SK-N-SH (cell line): ENCODE measurements around the gene KLLN. TPM values are rescaled to one million over a fixed set of nuclear protein-coding genes. Genes with fewer than 3 reads are reported as not detected.
"Not testable (repeated sequence)": the region's sequence is repeated elsewhere in the genome, so short reads cannot be mapped to it uniquely, and the experiment has no call there.

ENCODE experiments used
- CTCF ChIA-PET: fragments of 300-600, 350-600 bp; formaldehyde crosslinking; extraction: SDS; loops from one replicate; lab custom pipeline; 2021; lab: Yijun Ruan, JAX
- POLR2A ChIA-PET: fragments of 350-600 bp; sonication (Branson Sonifier 250); formaldehyde crosslinking; extraction: SDS; loops from one replicate; lab custom pipeline; 2020; ENCODE audit warnings: antibody characterized with exemption, inconsistent platforms; lab: Yijun Ruan, JAX
- DNase-seq: peaks from one replicate; pipeline ENCODE4 v3.0.0; 2012
- H2AFZ ChIP-seq: fragments of 200-600 bp; sonication (generic); 2 replicates; pipeline ENCODE4 v1.8.1; 2016; ENCODE audit warnings: antibody characterized with exemption, mild to moderate bottlenecking, low read depth
- H3F3A ChIP-seq: fragments of 200-600 bp; sonication (generic); replicated peaks from 2 replicates; pipeline ENCODE3; 2016; ENCODE audit warnings: antibody characterized with exemption, mild to moderate bottlenecking; ENCODE audit not compliant: insufficient read depth
- H3K27ac ChIP-seq, 2 experiments: fragments of 200-500 bp in 1 of 2; fragments of 200-600 bp in 1 of 2; sonication (Bioruptor generic) in 1 of 2; sonication (generic), shearing (Covaris generic) in 1 of 2; 2 replicates each; pipeline versions ENCODE4 v1.5.1 to v1.6.1; 2014 to 2016; ENCODE audit warnings: low read depth in 2 of 2, inconsistent platforms in 1 of 2, low read length in 1 of 2, mild to moderate bottlenecking in 1 of 2, mixed read lengths in 1 of 2
- H3K27me3 ChIP-seq: fragments of 200-600 bp; sonication (generic), shearing (Covaris generic); 2 replicates; pipeline ENCODE4 v1.6.1; 2016; ENCODE audit warnings: mixed run types; ENCODE audit not compliant: insufficient read depth
- H3K36me3 ChIP-seq, 2 experiments: fragments of 200-500 bp in 1 of 2; fragments of 200-600 bp in 1 of 2; sonication (Bioruptor generic) in 1 of 2; sonication (generic) in 1 of 2; replicated peaks in 1 of 2; 2 replicates each; pipeline versions ENCODE3 to v1.5.1; 2014 to 2016; ENCODE audit warnings: low read length in 1 of 2, mild to moderate bottlenecking in 1 of 2; ENCODE audit not compliant: insufficient read depth in 2 of 2, control insufficient read depth in 1 of 2
- H3K4me1 ChIP-seq, 2 experiments: fragments of 200-500 bp in 1 of 2; fragments of 200-600 bp in 1 of 2; sonication (Bioruptor generic) in 1 of 2; sonication (generic), shearing (Covaris generic) in 1 of 2; 2 replicates each; pipeline versions ENCODE4 v1.5.1 to v1.6.1; 2014 to 2016; ENCODE audit warnings: low read depth in 1 of 2, low read length in 1 of 2, mixed run types in 1 of 2; ENCODE audit not compliant: insufficient read depth in 2 of 2, control insufficient read depth in 1 of 2
- H3K4me2 ChIP-seq: fragments of 200-600 bp; sonication (generic), shearing (Covaris generic); 2 replicates; pipeline ENCODE4 v1.6.1; 2017; ENCODE audit warnings: mixed run types
- H3K4me3 ChIP-seq, 2 experiments: fragments of 200-500 bp in 1 of 2; fragments of 200-600 bp in 1 of 2; sonication (Bioruptor generic) in 1 of 2; sonication (generic), shearing (Covaris generic) in 1 of 2; 2 replicates each; pipeline versions ENCODE4 v1.5.1 to v1.8.1; 2014 to 2016; ENCODE audit warnings: low read depth in 2 of 2, inconsistent platforms in 1 of 2, low read length in 1 of 2, mild to moderate bottlenecking in 1 of 2, mixed read lengths in 1 of 2, moderate library complexity in 1 of 2
- H3K79me2 ChIP-seq: fragments of 200-600 bp; sonication (generic); 2 replicates; pipeline ENCODE4 v1.8.1; 2017; ENCODE audit warnings: mild to moderate bottlenecking; ENCODE audit not compliant: insufficient read depth
- H3K9ac ChIP-seq: fragments of 200-600 bp; sonication (generic); 2 replicates; pipeline ENCODE4 v1.6.1; 2017; ENCODE audit warnings: mixed run types
- H3K9me2 ChIP-seq: fragments of 200-600 bp; sonication (generic); 2 replicates; pipeline ENCODE4 v1.6.1; 2017; ENCODE audit warnings: mixed run types
- H3K9me3 ChIP-seq: fragments of 200-600 bp; sonication (generic); 2 replicates; pipeline ENCODE4 v1.6.1; 2017; ENCODE audit warnings: mixed run types, mild to moderate bottlenecking, moderate library complexity
- H4K20me1 ChIP-seq: fragments of 200-600 bp; sonication (generic); 2 replicates; pipeline ENCODE4 v1.6.1; 2017; ENCODE audit warnings: mild to moderate bottlenecking, mixed run types; ENCODE audit not compliant: insufficient read depth
- CTCF ChIP-seq: fragments of 200-600 bp; sonication (generic); IDR thresholded peaks from 2 replicates; pipeline ENCODE4 v1.6.1; 2017; ENCODE audit warnings: antibody characterized with exemption, mild to moderate bottlenecking, moderate library complexity
- EP300 ChIP-seq, 2 experiments: IDR thresholded peaks; 2 replicates each; pipeline versions ENCODE4 v1.4.0 to v1.6.1; 2012; ENCODE audit warnings: borderline replicate concordance in 1 of 2, low read depth in 1 of 2, low read length in 1 of 2
- FOXM1 ChIP-seq: IDR thresholded peaks from 2 replicates; pipeline ENCODE4 v1.4.0; 2012; ENCODE audit warnings: low read depth, mild to moderate bottlenecking
- JUND ChIP-seq: IDR thresholded peaks from 2 replicates; pipeline ENCODE4 v1.4.0; 2012
- RXRA ChIP-seq: IDR thresholded peaks from 2 replicates; pipeline ENCODE4 v1.4.0; 2012; ENCODE audit warnings: low read depth, mild to moderate bottlenecking, borderline replicate concordance
- TAF1 ChIP-seq: IDR thresholded peaks from 2 replicates; pipeline ENCODE4 v1.6.1; 2012; ENCODE audit warnings: low read depth, mild to moderate bottlenecking, low read length, moderate library complexity, borderline replicate concordance
- ZBTB33 ChIP-seq: IDR thresholded peaks from 2 replicates; pipeline ENCODE4 v1.4.0; 2012; ENCODE audit warnings: low read depth, borderline replicate concordance
- WGBS: methylation state at CpG from one replicate; pipeline ENCODE4 v1.1.6; 2017; ENCODE audit warnings: low lambda C conversion rate; 5-methylcytosine and 5-hydroxymethylcytosine counted together
- polyA plus RNA-seq, 3 experiments: library from polyadenylated mRNA; depleted of rRNA; stranded (reverse); fragments of >200 nt; gene quantifications; 2 replicates each; pipeline ENCODE4 v1.2.3, GENCODE V29; 2012

KLLN gene
- polyA plus RNA-seq, 1 of the 3 experiments (the other 2 are of a cell fraction) = 1.2 TPM

- no peak for DNase-seq
- H3K9me3 ChIP-seq = no peaks in the 10 kb centered on the region; the same call in 1 of the 2 replicates
- H3K4me3 ChIP-seq = no peak overlapping the region
- no peak overlapping the region for H3K9ac ChIP-seq
- ChIA-PET CTCF (interaction anchor here (0.9 to 1.2 kb wide), 3 partner anchors 10 to 670 kb away, joined by 3 read pairs; no protein-coding TSS in a partner anchor), POLR2A (no interaction called here)
- 82% methylated on average over 2 of the region's 2 CpGs for WGBS
- peaks cover 10% of the 10 kb centered on the region for H3F3A ChIP-seq
- no peaks in the 10 kb centered on the region for H3K27me3 ChIP-seq
- H3K4me1 ChIP-seq = peaks cover 0 to 6% of the 10 kb centered on the region in 2 experiments; a peak in 2 of 4 replicates
- H3K36me3 ChIP-seq = peaks cover 44 to 81% of the 10 kb centered on the region in 2 experiments
- no peak overlapping the region for H3K4me2 ChIP-seq
- peaks cover 70% of the 10 kb centered on the region for H4K20me1 ChIP-seq
- peak overlapping the region in 1 of 2 experiments; percentile 39; a peak in 2 of 4 replicates for H3K27ac ChIP-seq
- peaks cover 100% of the 10 kb centered on the region for H3K79me2 ChIP-seq
- H3K9me2 ChIP-seq = no peaks in the 10 kb centered on the region
- H2AFZ ChIP-seq = no peak overlapping the region
- TF ChIP-seq EP300 (IDR thresholded peaks at IDR 0.05; ENCODE audit: borderline replicate concordance in 1 of 2, low read depth in 1 of 2, low read length in 1 of 2) (peak in 1 of 2 experiments; percentile 45; a peak in 1 of 4 replicates), ZBTB33 (no peak)
These were observed 19.4 kb upstream of the KLLN start for GRCh38 chr10:87882555-87883294.

GRCh38 chr10:87881373-87882059 lies 18.2 kb upstream of the KLLN start:
- H3K4me2 ChIP-seq, POLR2A ChIA-PET: not testable (repeated sequence)
- CTCF ChIA-PET = interaction anchor here (1.2 kb wide), 1 partner anchor 30 kb away, joined by 3 read pairs; no protein-coding TSS in a partner anchor

GRCh38 chr10:87880336-87880735 lies 17.0 kb upstream of the KLLN start:
- no peak overlapping the region for H3K9ac ChIP-seq
- no peaks in the 10 kb centered on the region for H3K27me3 ChIP-seq
- H3K36me3 ChIP-seq = peaks cover 26 to 76% of the 10 kb centered on the region in 2 experiments
- no peak overlapping the region for H2AFZ ChIP-seq
- H3K9me2 ChIP-seq = no peaks in the 10 kb centered on the region
- H3F3A ChIP-seq = peaks cover 12% of the 10 kb centered on the region
- H3K4me1 ChIP-seq = peaks cover 5 to 12% of the 10 kb centered on the region in 2 experiments; a peak in 2 of 4 replicates
- peaks cover 56% of the 10 kb centered on the region for H4K20me1 ChIP-seq
- H3K27ac ChIP-seq = no peak overlapping the region
- no peak overlapping the region for H3K4me2 ChIP-seq
- H3K9me3 ChIP-seq = no peaks in the 10 kb centered on the region; the same call in 1 of the 2 replicates
- TF ChIP-seq CTCF (no peak), FOXM1 (no peak), JUND (no peak), TAF1 (no peak), RXRA (no peak)
- H3K79me2 ChIP-seq = peaks cover 100% of the 10 kb centered on the region
- CTCF ChIA-PET = interaction anchor here (0.6 to 1.4 kb wide), 3 partner anchors 9 to 672 kb away, joined by 3 to 5 read pairs (median 3); no protein-coding TSS in a partner anchor
- POLR2A ChIA-PET = no interaction called here
- H3K4me3 ChIP-seq = no peak overlapping the region
- DNase-seq = no peak

More at GRCh38 chr10:87881373-87882059, 18.2 kb upstream of the KLLN start:
- not testable (repeated sequence) for H3K4me1 ChIP-seq, H3K9ac ChIP-seq, H3K27ac ChIP-seq, H3K4me3 ChIP-seq, H3K9me3 ChIP-seq, H3K9me2 ChIP-seq, H2AFZ ChIP-seq, H3K27me3 ChIP-seq, DNase-seq
- WGBS = 93% methylated on average over 5 of the region's 5 CpGs
- Histone ChIP-seq H3F3A (peaks cover 12% of the 10 kb centered on the region), H4K20me1 (peaks cover 63% of the 10 kb centered on the region), H3K36me3 (peaks cover 36 to 84% of the 10 kb centered on the region in 2 experiments), H3K79me2 (peaks cover 100% of the 10 kb centered on the region)
